HUDEP-2 (cell line): ENCODE results near the gene EHBP1L1.

Experiments
- DNase-seq, 76 experiments: peaks; one replicate each; lab custom pipeline; 2025; ENCODE audit not compliant: unreplicated experiment in 76 of 76; lab: John Stamatoyannopoulos, UW

EHBP1L1 gene

DNA sequence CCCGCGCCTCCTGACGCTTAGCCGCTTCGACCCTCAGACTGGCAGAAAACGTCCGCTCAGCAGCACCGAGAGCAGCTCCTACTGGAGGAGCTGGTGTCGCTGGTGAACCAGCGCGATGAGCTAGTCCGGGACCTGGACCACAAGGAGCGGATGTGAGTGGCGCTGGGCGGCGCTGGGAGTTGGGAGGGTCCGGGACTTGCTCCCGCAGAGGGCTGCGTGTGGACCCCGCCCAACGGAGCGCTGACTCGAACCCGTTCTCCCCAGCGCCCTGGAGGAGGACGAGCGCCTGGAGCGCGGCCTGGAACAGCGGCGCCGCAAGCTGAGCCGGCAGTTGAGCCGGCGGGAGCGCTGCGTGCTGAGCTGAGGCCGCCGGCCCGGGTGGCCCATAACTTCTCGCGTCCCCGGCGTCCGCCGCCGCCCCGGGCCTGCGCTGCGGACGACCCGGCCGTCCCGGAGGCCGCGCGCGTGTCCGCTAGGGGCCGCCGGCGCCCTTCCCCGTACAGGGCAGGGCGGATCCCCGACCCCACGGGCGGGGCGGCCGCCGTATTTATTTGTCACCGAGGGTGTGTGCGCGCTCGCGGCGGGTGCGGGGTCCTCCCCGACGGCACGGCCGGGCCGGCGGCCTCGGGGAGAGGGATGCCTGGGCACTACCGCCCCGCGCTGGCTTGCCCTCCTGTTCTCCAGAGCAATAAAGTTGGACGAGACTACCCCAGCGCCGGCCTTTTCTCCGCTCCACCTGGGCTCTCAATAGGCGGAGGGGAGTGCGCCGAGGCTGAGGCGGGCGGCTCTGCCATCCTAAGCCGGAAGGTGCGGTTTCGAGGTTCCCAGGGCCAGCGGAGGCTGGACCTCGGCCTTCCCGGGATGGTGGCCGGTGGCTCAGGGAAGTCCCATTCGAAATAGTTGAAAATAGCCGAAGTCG, 16.3 kb downstream of the EHBP1L1 start:
- no peak for DNase-seq

DNA sequence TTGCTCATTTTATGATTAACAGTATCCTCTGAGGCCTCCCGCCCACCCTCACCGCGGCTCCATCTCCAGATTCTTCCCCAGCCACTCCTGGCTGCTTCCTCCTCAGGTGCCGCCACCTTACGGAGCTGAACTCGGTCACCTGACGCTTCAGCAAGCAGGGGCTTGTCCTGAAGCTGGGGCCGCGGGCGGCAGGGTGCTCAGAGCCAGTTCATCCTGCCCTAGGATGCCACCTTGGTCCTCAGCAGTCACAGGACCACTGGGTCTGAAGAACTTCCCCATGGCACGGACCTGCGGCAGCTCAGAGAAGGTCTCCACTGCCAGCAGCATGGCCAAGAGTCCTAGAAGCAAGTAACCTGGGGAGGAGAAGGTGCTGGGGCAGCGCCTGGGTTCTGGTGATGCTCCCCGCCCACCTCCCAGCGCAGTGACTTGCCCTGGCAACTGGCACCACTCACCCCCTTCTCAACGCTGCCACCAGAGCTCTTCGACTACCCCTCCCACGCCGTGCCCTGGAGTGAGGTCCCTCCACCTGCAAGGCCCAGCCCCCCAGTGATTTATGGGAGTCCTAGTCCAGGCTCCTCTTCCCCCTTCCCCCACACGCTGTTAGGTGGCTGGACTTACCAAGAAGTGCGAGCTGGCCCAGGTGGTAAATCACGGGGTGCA, 17.1 kb downstream of the EHBP1L1 start:
- no peak for DNase-seq

DNA sequence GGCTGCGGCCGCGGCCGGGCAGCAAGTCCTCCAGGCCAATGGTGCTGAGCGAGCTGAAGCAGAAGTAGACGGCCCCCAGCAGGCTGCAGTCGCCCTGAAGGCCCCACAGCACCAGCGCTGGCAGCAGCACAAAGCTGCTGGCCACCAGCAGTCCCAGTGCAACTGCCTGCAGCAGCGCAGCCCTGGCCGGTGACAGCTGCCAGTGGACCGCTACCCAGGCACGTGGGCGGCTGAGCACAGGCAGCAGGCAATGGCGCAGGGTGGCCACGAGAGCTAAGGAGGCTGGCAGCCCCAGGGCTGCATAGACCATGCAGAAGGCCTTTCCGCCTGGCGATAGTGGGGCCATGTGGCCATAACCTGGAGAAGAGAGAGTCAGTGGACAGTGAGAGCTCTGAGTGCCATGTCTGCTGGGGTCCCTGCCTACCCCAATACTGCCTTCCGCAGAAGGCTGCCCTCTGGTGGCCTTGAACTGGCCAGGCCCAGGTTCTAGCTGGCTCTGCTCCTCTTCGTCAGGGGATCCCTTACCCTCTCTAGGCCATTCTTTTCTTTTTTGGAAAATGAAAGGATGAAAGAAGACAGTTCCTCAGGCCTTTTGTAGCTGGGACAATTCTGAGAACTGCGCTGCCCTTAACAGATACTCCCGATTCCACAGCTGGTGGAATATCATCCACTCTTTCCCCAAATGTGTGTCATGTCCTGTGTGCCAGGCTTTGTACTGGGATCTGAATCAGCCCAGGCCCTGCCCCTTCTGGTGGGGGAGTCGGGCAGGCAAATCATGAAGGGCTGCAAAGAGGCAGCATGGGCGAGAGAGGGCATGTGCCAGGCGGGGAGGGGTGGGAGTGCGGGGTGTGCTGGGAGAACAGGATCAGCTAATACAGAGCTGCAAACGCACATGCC, 17.9 kb downstream of the EHBP1L1 start:
- DNase-seq, result peak in 33 of 76 experiments; percentile 5 to 68 (median 28)

DNA sequence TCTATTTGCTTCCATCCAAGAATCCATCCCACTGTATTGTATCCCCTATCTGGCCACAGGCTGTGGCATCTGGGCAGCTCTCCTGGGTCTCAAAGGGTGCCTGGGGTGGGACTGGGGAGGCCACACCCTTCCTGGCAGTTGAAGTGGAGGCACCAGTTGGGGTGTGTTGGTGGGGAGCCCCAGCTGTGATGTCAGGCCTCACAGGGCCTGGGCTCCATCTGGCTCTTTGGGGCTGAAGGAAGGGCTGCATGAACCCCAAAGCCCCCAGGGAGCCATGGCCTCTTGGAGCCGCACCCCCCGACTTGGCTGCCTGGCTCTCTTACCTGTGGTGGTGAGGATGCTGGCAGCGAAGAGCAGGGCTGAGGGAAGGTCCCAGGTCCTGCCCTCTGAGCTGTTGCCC, 19.3 kb downstream of the EHBP1L1 start:
- peak in 19 of 76 experiments; percentile 6 to 48 (median 22) for DNase-seq

DNA sequence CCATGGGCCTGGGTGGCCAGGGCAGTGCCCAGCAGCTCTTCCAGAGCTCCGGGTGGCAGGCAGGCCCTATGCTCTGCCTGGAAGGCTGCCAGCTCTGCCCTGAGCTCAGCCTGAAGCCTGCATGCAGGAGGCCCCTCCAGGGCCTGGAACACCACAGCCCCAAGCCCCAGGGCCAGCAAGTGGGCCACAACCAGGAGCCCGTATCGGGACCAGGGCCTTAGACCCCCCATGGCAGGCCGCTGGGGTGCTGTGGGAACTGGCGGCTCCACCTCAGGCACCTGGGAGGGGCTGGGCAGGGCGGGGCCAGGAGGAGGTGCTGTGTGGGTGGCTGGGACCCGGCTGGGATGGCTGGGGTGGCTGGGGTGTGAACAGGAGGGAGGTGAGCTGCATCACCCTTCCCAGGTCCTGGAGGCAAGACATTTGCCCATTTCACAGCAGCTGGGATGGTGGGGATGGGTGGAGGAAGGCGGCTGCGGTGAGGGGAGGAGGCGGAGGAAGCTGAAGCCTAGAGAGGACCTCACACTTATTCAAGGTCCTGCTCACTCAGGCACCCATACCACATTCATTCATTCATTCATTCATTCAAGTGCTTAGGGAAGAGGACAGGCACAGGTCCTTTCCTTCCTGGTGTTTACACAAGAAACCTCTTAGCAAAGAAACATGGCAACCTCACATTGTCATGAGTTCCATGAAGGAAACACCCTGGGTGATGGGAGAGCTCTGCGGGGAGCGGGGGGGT, 19.9 kb downstream of the EHBP1L1 start, which contains the start of gene KCNK7:
Gene KCNK7, minus strand, starts transcription at position 258 of the 739 bp plus-strand sequence. Its CDS starts 28 bp downstream, at position 230.
- DNase-seq, result peak in 23 of 76 experiments; percentile 7 to 54 (median 30)

DNA sequence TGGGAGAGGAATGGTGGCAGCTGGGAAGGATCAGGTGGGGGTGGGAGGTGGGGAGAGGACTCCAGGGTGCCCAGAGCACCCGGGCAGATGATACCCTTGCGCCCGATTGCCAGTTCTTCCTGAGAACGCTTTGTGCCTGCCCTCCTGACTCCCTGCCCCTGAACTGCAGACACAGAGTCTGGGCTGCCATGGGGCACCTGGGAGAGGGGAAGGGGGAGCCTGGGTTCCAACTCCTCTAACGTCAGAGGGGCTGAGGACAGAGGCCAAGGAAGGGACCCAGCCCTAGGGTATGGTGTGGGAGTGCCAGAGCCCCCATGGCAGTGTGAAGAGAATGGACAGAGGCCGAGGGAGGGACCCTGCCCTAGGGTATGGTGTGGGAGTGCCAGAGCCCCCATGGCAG, 20.7 kb downstream of the EHBP1L1 start:
- DNase-seq, result no peak

DNA sequence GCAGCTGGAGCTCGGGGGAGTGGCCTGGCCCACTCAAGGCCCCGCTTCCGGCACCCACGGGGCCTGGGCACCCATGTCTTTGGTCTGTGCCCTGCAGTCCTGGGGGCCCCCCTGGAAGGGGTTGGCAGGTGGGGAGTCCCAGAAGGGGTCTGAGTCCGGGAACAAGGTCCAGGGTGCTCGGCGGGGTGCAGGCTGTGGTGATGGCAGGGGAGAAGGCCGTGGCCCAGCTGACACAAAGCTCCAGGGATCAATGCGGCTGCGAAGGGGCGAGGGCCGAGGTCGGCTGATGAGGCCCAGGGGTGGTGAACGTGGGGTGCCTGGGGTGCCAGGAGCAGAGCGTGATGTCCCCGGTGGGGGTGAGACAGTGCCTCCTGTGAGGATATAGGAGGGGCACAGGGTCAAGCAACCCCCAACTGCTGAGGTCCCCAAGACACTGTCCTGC, 22.4 kb downstream of the EHBP1L1 start:
- no peak for DNase-seq

DNA sequence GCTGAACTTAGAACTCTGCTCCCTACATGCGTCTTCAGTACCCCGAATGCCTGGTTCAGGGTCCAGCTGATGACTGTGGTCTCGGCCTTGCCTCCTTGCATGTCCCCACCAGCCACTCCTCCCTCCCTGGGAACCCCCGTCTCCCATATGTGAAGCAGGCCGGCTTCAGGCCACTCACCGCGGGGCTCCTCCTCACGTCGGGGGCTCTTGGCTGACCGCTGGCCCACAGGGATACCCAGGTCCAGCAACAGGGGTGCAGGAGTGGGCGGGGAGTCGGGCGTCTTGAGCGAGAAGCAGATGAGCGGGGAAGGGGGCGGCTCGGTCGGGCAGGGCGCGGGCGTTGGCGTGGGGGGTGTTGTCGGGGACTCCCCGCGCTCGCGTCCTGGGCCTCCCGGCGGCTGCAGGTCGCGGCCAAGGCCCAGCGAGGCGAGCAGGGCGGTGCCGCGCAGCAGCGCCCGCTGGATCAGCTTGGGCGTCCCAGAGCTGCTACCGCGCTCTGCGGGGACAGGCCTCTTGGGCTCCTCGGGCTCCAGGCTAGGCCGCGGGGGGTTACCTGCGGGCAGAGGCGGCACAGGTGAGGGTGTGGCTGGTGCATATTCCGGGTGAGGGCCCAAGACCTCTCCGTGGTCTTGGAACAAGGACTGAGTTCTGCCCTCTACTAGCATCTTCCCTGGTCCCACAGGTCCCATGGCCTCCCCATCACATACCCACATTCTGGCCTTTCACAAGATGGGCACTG, 23.5 kb downstream of the EHBP1L1 start:
- DNase-seq, result no peak

DNA sequence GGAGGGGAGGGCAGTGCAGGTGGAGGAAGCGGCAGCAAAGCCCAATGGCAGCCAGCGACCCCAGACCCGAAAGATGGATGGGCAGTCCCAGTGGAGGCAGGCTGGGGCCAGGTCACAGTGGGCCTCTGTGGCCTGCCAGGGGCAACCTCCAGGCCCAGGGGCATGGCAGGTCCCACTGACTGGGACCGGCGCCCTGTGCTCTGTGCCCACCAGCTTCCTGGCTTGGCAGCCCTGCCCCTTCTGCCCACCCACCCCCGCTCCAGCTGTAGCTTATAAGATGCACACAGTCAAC, 24.0 kb downstream of the EHBP1L1 start:
- DNase-seq, result no peak

DNA sequence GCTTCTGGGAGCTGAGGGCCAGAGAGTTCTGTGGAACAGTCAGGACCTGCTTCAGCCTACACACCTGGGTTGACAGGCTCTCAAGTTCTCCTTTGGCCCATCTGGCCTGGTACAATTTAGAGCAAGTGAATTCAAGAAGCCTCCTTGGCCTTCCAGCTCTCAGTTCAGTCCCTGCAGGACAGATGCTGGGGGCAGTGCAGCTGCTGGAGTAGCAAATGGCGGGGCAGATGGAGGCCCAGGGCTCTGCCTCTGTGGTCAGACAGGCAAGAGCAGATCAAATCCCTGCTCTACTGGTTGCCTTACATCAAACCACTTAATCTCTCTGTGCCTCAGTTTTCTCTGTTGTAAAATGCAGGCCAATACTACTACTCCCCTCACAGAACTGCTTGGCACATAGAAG, 28.4 kb downstream of the EHBP1L1 start:
- no peak for DNase-seq

DNA sequence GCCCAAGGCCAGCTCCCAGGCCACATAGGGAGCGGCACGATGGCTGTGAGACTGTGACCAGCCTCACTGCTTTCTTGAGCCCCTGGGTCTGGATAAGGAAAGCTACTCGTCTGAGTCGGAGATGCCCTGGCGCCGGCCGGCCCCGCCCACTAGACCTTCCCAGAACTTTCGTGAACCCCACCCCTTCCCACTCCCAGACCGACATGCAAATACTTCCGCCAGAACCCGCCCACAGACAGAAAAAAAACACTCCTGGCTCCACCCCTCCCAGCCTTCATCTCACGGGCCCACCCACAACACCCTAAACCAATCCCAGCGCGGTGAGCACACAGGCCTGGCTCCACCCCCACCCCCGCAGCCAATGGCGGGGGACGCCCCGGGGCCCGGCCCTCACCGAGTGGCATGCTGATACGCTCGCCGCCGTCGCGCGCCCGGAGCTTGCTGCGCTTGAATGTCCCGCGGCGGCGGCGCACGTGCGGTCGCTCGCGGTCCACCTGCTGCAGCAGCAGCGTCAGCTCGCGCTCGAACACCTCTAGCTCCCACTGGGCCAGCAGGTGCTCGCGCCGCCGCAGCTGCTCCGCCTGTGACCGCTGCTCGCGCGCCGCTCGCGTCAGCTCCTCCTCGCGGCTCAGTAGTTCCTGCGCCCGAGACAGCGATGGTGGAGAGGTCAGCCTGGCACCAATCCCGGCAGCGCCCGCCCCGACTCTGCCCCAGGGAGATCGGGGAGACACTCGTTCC, 31.2 kb downstream of the EHBP1L1 start:
- peak in 3 of 76 experiments; percentile 3 to 20 (median 15) for DNase-seq

DNA sequence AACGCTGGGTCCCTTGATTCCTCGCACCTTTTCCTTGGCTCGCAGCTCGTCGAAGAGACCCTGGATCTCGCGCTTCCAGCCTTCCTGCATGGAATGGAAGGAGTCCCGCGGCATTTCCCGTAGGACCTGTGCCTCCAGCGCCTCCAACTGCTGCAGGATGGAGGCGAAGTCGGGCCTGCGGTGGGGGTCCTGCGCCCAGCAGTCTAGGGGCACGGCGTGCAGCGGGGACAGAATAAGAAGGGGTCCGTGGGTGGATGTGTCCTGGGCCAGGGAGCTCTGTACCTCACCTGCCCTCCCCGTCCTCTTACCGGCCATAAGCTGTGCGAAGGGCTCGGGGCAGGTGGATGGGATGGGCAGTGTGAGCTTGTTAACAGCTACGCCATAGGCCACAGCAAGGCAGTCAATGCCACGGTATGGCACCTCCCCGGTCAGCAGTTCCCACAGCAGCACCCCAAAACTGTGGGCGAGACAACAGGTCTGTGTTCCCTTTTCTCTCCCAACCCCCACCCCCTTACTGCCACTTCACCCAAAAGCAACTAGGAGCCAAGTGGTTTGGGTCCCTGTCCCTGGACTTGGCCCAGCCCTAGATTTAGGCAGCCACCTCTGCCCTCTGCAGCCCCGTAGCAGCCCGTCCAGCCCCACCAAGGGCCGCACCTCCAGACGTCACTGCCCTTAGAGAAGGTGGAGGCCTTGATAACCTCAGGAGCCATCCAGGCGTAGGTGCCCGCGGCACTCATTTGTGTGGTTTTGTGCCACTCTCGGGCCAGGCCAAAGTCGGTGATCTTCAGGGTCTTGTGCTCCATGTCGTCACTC, 32.0 kb downstream of the EHBP1L1 start:
- no peak for DNase-seq

DNA sequence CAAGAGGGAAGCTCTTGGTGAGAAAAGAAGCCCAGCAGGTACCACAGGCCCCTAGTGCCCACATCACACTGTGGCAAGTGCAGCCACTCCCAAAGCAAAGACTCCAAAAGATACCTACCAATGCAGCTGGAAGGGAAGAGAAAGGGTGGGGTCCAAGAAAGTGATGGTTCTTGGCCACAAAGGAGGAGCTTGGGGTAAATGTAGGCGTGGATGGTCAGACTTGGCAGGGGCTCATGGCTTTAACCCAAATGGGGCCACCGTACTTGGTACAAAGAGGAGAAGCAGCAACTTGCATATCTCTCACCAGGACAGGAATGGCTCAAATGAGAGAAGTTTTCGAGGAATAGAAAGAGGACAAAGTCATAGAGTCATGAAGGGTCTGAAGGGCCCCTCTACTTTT, 33.4 kb downstream of the EHBP1L1 start:
- DNase-seq, result peak in 66 of 76 experiments; percentile 18 to 83 (median 56)

DNA sequence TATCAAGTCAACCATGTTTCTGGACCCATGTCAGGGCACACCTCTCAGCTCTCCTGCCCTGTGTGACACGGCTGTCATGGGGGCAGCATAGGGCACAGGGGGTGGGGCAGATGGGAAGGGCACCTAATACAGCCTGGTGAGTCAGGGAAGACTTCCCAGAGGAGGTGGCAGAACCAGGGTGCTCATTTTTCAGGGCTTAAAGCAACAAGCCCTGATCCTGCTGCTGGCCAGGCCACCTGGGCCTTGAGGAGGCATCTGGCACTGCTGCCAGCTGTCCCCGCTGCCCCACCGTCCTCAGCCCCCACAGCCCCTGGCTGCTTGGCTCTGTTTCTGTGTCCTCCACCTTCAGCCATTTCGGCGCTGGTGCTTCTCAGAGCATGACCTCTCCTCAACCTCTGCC, 33.8 kb downstream of the EHBP1L1 start:
- DNase-seq, result peak in 43 of 76 experiments; percentile 19 to 77 (median 47)

DNA sequence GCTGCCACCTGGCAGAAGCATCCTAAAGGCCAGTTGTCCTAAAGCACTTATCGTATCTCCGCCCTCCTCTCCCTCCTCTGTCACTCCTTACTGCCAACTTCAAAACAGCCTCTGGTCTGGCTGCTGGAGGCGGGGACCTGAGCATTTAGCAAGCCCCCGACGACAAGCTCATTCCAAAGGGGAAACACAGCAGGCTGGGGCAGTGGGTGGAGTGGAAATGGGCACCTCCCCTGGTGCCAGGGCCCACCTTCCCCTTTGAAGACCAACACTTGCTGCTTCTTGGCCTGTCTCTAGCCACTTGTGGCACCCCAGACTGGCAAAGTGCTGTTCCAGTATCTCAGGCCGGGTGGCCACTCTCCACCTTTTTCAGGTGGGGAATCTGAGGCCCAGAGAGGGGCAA, 34.6 kb downstream of the EHBP1L1 start:
- no peak for DNase-seq

DNA sequence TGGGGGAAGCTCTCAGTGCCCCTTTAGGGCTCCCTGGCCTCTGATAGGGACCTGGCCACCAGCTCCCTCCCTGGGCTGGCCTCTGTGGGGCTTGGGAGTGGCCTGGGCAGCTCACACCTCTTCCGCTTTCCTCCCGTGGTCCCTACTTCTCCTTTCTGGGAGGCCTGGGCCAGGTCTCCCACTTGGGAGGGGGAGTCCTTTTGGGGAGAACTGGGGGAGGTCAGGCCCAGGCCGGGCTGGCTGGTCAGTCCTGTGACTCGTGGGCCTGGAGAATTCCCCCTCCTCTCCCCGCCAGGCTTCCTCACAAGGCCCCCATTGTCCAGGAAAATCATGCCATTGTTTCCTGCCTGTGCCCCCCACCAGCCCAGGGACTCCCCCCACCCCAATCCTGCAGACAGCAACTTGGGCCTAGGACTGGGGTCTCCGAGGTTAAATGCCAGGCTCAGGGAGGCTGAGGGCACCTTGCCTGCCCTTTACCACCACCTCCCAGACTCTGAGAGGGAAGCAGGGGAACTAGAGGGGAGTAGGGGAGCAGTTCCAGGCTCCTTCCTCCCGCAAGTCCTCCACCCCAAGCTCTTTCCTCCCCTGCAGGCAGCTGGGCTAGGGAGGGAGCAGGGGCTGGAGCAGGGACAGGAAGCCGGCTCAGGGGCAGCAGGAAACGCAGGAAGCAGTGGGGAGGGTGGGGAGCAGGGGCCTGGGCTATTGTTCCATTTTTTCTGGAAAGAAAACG, 35.3 kb downstream of the EHBP1L1 start:
- peak in 8 of 76 experiments; percentile 9 to 21 (median 13) for DNase-seq
